Measurements from ENCODE around the gene OASL.

GRCh38 chr12:121009741-121010140, 29.3 kb downstream of the OASL start:
- TF ChIP-seq POLR2A (IDR thresholded peaks at IDR 0.05; ENCODE audit: low read length) (no peak), FOXS1 (CRISPR knock-in tag; IDR thresholded peaks at IDR 0.05) (no peak), EP300 (IDR thresholded peaks at IDR 0.05) (no peak), ZSCAN20 (CRISPR knock-in tag; IDR thresholded peaks at IDR 0.05) (no peak)
